GM21526 (cell line): ENCODE data around the gene CHRNB1.

ENCODE experiments used
- ATAC-seq: cut with Tn5 transposase; IDR thresholded peaks from one replicate; pipeline ENCODE4 v1.9.1; 2021; ENCODE audit warnings: moderate library complexity; ENCODE audit not compliant: unreplicated experiment, low FRiP score

The CHRNB1 gene

GRCh38 chr17:7414837-7415236, 30.0 kb upstream of the CHRNB1 start:
- ATAC-seq, result no peak

GRCh38 chr17:7415784-7416183, 29.1 kb upstream of the CHRNB1 start:
- no peak for ATAC-seq

DNA sequence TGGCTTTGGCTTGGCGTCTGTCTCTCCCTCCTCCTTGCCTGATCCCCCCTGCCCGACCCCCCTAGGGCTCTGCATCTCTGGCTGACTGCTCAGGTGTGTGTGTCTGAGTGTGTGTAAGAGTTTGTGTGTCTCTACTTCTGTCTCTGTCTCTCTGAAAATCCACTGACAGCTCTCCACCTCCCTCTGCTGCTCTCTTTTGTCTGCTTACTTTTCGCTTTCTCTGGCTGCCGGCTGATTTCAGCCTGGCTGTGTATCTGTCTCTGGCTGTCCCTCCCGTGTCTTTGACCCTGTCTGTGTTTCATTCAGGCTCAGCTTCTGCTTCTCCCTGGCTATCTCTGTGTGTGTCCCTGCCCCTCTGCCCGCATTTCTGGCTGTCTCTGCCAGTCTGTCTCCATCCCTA, 28.5 kb upstream of the CHRNB1 start:
- ATAC-seq, result no peak

DNA sequence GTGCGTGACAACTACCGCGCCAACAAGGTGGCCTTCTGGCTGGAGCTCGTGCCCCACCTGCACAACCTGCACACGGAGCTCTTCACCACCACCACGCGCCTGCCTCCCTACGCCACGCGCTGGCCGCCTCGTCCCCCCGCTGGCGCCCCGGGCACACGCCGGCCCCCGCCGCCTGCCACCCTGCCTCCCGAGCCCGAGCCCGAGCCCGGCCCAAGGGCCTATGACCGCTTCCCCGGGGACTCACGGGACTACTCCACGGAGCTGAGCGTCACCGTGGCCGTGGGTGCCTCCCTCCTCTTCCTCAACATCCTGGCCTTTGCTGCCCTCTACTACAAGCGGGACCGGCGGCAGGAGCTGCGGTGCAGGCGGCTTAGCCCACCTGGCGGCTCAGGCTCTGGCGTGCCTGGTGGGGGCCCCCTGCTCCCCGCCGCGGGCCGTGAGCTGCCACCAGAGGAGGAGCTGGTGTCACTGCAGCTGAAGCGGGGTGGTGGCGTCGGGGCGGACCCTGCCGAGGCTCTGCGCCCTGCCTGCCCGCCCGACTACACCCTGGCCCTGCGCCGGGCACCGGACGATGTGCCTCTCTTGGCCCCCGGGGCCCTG, 27.7 kb upstream of the CHRNB1 start:
- ATAC-seq, result no peak

- no peak for ATAC-seq
These were observed 26.2 kb upstream of the CHRNB1 start for GRCh38 chr17:7418472-7419152.

DNA sequence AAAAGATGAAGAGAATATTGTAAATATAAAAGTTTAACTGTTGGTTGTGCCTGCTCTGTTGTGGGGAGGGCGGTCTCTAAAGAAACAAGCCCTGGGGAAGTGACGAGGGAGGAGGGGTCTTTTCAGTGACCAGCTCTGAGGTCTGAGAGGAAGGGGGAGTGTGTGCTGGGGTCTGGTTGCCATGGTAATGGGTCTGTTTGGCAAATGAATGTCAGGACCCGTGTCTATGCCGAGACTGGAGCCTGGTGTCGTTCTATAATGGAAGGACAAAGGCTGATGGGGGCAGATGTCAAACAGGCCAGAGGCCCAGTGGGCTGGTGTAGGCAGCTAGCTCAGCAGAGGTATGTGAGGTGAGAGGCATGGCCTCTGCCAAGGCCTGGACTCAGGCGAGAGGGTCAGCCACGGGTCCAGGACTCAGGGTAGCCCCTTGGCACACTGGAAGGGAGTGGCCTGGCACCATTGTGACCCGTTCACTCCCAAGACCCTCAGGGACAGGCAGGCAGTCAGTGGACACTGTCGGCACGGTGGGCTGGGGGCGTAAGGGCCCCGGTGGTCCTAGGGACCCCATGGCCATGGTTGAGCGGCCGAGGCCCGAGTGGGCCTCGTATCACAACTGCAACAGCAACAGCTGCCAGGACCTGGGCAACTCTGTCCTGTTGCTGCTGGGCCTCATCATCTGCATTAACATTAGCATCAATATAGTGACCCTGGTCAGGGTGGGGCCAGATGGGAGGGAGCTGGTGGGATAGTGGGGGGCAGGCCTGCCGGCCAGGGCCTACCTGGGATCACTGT, 24.8 kb upstream of the CHRNB1 start, which contains the start of gene SPEM1:
SPEM1 (plus strand) TSS at position 506 of the 792 bp plus-strand sequence; CDS start at position 567, 61 bp downstream.
- no peak for ATAC-seq

GRCh38 chr17:7421186-7421585, 23.7 kb upstream of the CHRNB1 start:
- no peak for ATAC-seq

DNA sequence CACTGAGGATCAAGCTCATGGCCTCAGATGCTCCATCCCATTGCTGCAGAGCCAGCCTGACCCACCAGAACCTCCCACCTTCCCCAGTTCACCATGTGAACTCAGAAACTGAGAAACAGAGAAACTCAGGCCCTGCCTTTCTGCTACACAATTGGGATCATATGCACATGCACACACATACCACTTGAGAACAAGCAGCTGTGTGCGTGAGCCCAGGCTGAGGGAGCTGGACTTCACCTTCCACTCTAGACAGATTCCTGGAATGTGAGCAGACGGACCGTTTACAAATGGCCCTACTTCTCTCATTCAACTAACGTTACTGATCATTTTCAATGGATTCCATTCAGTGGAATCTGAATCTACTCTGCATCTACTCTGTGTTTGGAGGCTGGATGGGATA, 21.2 kb upstream of the CHRNB1 start:
- no peak for ATAC-seq

DNA sequence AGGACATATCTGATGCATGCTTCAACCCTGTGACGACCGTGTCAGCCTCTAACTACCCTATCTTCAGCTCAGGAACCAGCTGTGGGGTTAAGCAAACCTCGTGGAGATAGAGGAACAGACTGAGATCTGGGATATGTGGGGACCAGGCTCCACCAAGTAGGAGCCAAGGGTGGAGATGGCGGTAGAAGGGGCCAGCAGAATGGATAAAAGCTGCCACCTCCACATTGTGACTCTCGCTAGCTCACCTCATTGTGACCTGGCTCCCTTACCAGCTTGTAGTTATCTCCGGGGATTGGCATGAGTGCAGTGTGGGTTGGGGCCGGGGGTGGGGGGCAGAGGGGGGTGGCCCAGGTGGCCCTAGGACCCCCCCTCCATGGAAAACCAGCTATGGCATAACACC, 19.5 kb upstream of the CHRNB1 start, which contains the start of gene SPEM2:
SPEM2 (plus strand) TSS at position 301 of the 400 bp plus-strand sequence; CDS start at position 374, 73 bp downstream.
- no peak for ATAC-seq

DNA sequence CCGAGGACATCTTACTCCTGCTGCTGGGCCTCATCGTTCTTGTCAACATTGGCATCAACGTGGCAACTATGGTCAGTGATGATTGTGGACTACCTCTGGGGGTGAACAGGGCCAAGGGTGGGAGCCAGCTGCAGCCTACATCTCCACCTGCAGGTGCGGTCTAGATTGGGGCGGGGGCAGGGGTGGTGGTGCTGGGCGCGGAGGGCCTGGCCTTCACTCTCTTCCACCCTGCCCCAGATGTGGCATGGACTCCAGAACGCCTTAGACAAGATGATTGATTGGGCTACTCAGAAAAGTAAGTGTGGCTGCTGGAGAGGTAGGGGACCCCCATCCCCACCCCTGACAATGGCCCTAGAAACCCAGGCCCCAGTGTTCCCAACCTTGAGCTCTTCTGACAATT, 19.1 kb upstream of the CHRNB1 start:
- no peak for ATAC-seq

GRCh38 chr17:7426203-7426863, 18.5 kb upstream of the CHRNB1 start:
- no peak for ATAC-seq

GRCh38 chr17:7426896-7427489, 17.9 kb upstream of the CHRNB1 start:
- no peak for ATAC-seq

DNA sequence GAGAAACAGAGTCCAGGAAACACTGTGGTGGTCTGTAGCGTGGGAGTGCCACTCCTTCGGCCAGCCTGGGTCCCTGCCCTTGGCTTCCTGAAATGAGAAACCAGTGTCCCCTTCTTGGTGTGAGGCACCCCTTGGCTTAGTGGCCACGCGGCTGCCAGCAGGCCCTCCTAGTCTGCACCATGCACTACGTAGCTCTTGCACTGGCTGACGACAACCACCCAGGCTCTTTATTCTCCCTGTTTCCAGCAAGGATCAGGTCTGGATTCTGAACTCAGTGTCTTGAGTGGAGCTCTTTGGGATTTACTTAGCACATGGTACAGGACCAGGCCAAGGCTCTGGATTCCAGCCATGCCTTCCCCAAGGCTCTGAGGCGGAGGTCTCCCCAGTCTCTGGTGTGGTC, 17.3 kb upstream of the CHRNB1 start:
- no peak for ATAC-seq

- ATAC-seq, result no peak
These were observed 16.3 kb upstream of the CHRNB1 start, which contains the start of gene SPEM3 for GRCh38 chr17:7428557-7428956. SPEM3 (plus strand) TSS chr17:7428857; CDS start chr17:7428903, 46 bp downstream.

DNA sequence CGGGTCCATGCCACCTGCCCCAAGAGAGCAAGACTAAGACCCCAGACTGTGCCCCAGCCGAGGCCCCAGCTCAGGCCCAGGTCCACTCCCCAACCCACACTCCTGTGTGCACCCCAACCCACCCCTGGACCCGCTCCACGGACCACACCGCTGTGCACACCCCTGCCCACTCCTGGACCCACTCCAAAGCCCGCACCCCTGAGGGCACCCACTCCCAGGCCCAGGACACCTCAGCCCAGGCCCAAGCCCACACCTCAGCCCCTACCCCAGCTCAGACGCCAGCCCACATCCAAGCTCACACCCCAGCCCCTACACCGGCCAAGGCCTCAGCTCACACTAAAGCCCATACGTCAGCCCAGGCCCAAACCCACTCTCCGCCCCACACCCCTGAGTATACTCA, 15.1 kb upstream of the CHRNB1 start:
- no peak for ATAC-seq

DNA sequence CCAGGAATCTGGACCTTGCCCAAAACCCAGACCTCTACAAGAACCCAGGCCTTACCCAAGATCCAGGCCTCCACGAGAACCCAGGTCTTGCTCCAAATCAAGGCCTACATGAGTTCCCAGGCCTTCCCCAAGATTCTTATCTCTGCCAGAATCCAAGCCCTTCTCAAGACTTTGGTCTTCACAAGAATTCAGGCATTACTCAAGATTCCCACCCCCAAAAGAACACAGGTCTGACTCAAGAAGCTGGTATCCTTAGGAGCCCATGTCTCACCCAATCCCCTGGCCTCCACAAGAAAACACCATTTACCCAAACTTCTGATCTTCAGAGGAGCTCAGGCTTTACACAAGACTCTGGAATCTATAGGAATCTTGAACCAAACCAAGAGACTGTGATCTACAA, 13.6 kb upstream of the CHRNB1 start:
- no peak for ATAC-seq

DNA sequence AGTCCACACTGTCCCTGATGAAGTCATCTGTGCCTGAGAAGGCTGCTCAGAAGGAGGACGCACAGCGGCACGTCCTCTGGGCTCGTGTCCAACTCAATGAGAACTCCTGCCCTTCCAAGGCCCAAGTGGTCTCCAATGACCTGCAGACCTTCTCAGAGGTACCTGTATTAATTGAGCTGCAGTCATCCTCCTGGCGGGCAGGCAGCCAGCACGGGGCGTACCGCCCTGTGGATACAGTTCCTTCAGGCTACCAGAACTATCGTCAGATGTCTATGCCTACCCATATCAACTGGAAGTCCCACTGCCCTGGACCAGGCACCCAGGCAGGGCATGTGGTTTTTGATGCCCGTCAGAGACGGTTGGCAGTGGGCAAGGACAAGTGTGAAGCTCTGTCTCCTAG, 12.6 kb upstream of the CHRNB1 start:
- ATAC-seq, result no peak

- peak; percentile 30 for ATAC-seq
These were observed 8.9 kb upstream of the CHRNB1 start for GRCh38 chr17:7435676-7436555.

DNA sequence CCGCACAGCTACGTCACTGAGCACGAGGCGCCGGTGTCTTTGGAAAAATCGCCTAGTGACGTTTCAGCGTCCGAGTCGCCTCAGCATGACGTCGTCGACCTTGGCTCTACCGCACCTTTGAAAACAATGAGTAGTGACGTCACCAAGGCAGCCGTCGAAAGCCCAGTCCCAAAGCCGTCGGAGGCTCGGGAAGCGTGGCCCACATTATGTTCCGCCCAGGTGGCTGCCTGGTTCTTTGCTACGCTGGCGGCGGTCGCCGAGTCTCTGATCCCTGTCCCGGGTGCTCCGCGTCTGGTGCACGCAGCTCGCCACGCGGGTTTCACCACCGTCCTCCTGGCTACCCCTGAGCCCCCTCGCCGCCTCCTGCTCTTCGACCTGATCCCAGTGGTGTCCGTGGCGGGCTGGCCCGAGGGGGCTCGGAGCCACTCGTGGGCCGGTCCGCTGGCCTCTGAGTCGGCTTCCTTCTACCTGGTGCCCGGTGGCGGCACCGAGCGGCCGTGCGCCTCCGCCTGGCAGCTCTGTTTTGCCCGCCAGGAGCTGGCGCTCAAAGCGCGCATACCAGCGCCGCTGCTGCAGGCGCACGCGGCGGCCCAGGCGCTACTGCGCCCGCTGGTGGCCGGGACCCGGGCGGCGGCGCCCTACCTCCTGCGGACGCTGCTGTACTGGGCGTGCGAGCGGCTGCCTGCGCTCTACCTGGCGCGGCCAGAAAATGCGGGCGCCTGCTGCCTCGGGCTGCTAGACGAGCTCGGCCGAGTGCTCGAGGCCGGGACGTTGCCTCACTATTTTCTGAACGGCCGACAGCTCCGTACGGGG, 8.1 kb upstream of the CHRNB1 start:
- ATAC-seq, result no peak
